GM12878 (cell line): Measurements from ENCODE around the gene EPAS1. TPM values are rescaled to one million over a fixed set of nuclear protein-coding genes. Genes with fewer than 3 reads are reported as not detected.

ENCODE experiments used
- ATAC-seq: fragments of 200-7000 bp; cut with Tn5 transposase; 3 replicates; pipeline ENCODE4 v1.9.1; 2020; ENCODE audit warnings: mild to moderate bottlenecking, moderate library complexity
- BruUV-seq: library from RNA; stranded (reverse); fragments of 400-500 nt; replicated peaks from 2 replicates; lab custom pipeline; 2021; lab: Mats Ljungman, UMichigan
- CTCF ChIA-PET: fragments of 300-600 bp; sonication (Branson Sonifier 250); formaldehyde crosslinking; extraction: SDS; loops from one replicate; lab custom pipeline; 2021; ENCODE audit warnings: inconsistent platforms; lab: Yijun Ruan, JAX
- POLR2A ChIA-PET: fragments of 350-600 bp; formaldehyde crosslinking; extraction: SDS; loops from one replicate; lab custom pipeline; 2021; ENCODE audit warnings: inconsistent platforms; lab: Charles Lee
- RAD21 ChIA-PET: fragments of 300-600 bp; sonication (Branson Sonifier 250); formaldehyde crosslinking; loops from one replicate; lab custom pipeline; 2023; ENCODE audit warnings: antibody characterized with exemption; ENCODE audit not compliant: unreplicated experiment; lab: Charles Lee
- SMC1A ChIA-PET: fragments of 300-600 bp; sonication (Branson Sonifier 250); formaldehyde crosslinking; loops from one replicate; lab custom pipeline; 2023; ENCODE audit not compliant: unreplicated experiment, uncharacterized antibody; lab: Charles Lee
- DNase-seq: peaks from one replicate; pipeline ENCODE4 v3.0.0-alpha.2; 2011; ENCODE audit warnings: low read depth, low spot score
- FAIRE-seq: peaks from 3 replicates; lab custom pipeline; 2011; peaks lifted over from hg19 to GRCh38; lab: Jason Lieb, UNC
- H2AFZ ChIP-seq: 2 replicates; pipeline ENCODE4 v1.6.0; 2011; ENCODE audit warnings: low read depth, low read length, control low read depth; ENCODE audit not compliant: control insufficient read depth
- H3K27ac ChIP-seq: 2 replicates; pipeline ENCODE4 v1.5.1; 2011; ENCODE audit warnings: control low read depth; ENCODE audit not compliant: control insufficient read depth, insufficient read depth
- H3K27me3 ChIP-seq, 2 experiments: replicated peaks in 1 of 2; 2 replicates each; pipeline versions ENCODE4 v1.6.0 to v1.6.1; 2011; ENCODE audit warnings: low read length in 1 of 2; ENCODE audit not compliant: control insufficient read depth in 2 of 2, insufficient read depth in 2 of 2
- H3K36me3 ChIP-seq, 2 experiments: 2 replicates each; pipeline ENCODE4 v1.5.1; 2011; ENCODE audit warnings: low read length in 1 of 2; ENCODE audit not compliant: control insufficient read depth in 2 of 2, insufficient read depth in 2 of 2
- H3K4me1 ChIP-seq: 2 replicates; pipeline ENCODE4 v1.6.1; 2011; ENCODE audit warnings: mild to moderate bottlenecking, low read length, moderate library complexity, mixed read lengths; ENCODE audit not compliant: control insufficient read depth, insufficient read depth
- H3K4me2 ChIP-seq: 2 replicates; pipeline ENCODE4 v1.6.0; 2011; ENCODE audit warnings: control low read depth; ENCODE audit not compliant: control insufficient read depth, insufficient read depth
- H3K4me3 ChIP-seq: fragments of 200-600 bp; sonication (generic); 2 replicates; pipeline ENCODE4 v1.5.1; 2016
- H3K79me2 ChIP-seq: 2 replicates; pipeline ENCODE4 v1.6.0; 2011; ENCODE audit warnings: low read length; ENCODE audit not compliant: control insufficient read depth, insufficient read depth
- H3K9ac ChIP-seq: 2 replicates; pipeline ENCODE4 v1.8.0; 2011; ENCODE audit warnings: low read length, control low read depth, mixed read lengths; ENCODE audit not compliant: control insufficient read depth, insufficient read depth
- H3K9me3 ChIP-seq: replicated peaks from 3 replicates; pipeline ENCODE4 v1.5.1; 2011; ENCODE audit warnings: mild to moderate bottlenecking, low read length; ENCODE audit not compliant: control insufficient read depth, insufficient read depth
- H4K20me1 ChIP-seq: 2 replicates; pipeline ENCODE4 v1.6.0; 2011; ENCODE audit not compliant: control insufficient read depth, insufficient read depth
- GABPA ChIP-seq: IDR thresholded peaks from 2 replicates; pipeline ENCODE4 v1.6.1; 2014; ENCODE audit warnings: antibody characterized with exemption, low read depth, mild to moderate bottlenecking, inconsistent platforms
- JUND ChIP-seq: IDR thresholded peaks from 2 replicates; pipeline ENCODE4 v1.6.1; 2012; ENCODE audit warnings: low read depth, mild to moderate bottlenecking, low read length, improper control_type of control experiment, moderate library complexity
- MTA2 ChIP-seq: fragments of 450-650 bp; IDR thresholded peaks from 2 replicates; pipeline ENCODE4 v1.6.1; 2016; ENCODE audit warnings: low read depth, mild to moderate bottlenecking, moderate library complexity
- NR2F1 ChIP-seq: fragments of 450-650 bp; conservative IDR thresholded peaks from 2 replicates; pipeline ENCODE4 v1.6.1; 2017; ENCODE audit warnings: mild to moderate bottlenecking
- NRF1 ChIP-seq: conservative IDR thresholded peaks from 2 replicates; pipeline ENCODE4 v1.6.1; 2011; ENCODE audit warnings: mild to moderate bottlenecking, low read depth, low read length, improper control_type of control experiment
- POU2F2 ChIP-seq: IDR thresholded peaks from 3 replicates; pipeline ENCODE4 v1.6.1; 2011; ENCODE audit warnings: low read depth, mild to moderate bottlenecking, low read length, borderline replicate concordance
- RAD21 ChIP-seq: IDR thresholded peaks from 2 replicates; pipeline ENCODE4 v1.6.1; 2011; ENCODE audit warnings: mild to moderate bottlenecking, low read depth, low read length, moderate library complexity; ENCODE audit not compliant: insufficient read depth
- RBBP5 ChIP-seq: fragments of 200-600 bp; sonication (generic); conservative IDR thresholded peaks from 2 replicates; pipeline ENCODE4 v1.6.1; 2016
- SIX5 ChIP-seq: IDR thresholded peaks from 2 replicates; pipeline ENCODE4 v1.6.1; 2011; ENCODE audit warnings: mild to moderate bottlenecking, low read depth, low read length, moderate library complexity; ENCODE audit not compliant: severe bottlenecking
- SUZ12 ChIP-seq: fragments of 200-600 bp; sonication (generic); IDR thresholded peaks from one replicate; pipeline ENCODE4 v1.6.1; 2018; ENCODE audit warnings: antibody characterized with exemption, mild to moderate bottlenecking; ENCODE audit not compliant: unreplicated experiment
- ZBED1 ChIP-seq: IDR thresholded peaks from 2 replicates; pipeline ENCODE4 v1.6.1; 2016; ENCODE audit warnings: borderline replicate concordance
- WGBS: methylation state at CpG from one replicate; pipeline ENCODE4 v1.1.6; 2016; ENCODE audit warnings: low lambda C conversion rate; ENCODE audit not compliant: insufficient replicate concordance, insufficient coverage; ENCODE audit errors: missing lambda C conversion rate; 5-methylcytosine and 5-hydroxymethylcytosine counted together
- in situ Hi-C: fragments of 300-500 bp; cut with MboI; formaldehyde crosslinking; loops from 9 replicates; pipeline ENCODE4 v1.14.3; 2018; ENCODE audit warnings: mixed read lengths
- intact Hi-C: fragments of 100-400 bp; cut with micrococcal nuclease; formaldehyde crosslinking; loops from one replicate; pipeline ENCODE4 v1.14.2; 2022; ENCODE audit not compliant: unreplicated experiment
- polyA plus RNA-seq, 11 experiments: library from polyadenylated mRNA; depleted of rRNA in 4 of 11; unstranded in 6 of 11; stranded (reverse) in 5 of 11; fragments of >200 nt; fragmentation: Nextera tagmentation in 4 of 11; fragmentation: Illumina TruSeq in 1 of 11; extraction: Ambion mirVana in 4 of 11; extraction: Trizol in 1 of 11; gene quantifications; 1 replicate in 1 of 11; 2 replicates in 10 of 11; pipeline versions ENCODE4 v1.2.1 to v1.2.3, GENCODE V29; 2011 to 2016; ENCODE audit warnings: inconsistent platforms in 2 of 11, missing spikeins in 2 of 11, low read depth in 1 of 11
- total RNA-seq, 4 experiments: library from RNA; depleted of rRNA in 3 of 4; stranded (reverse); fragments of >200 nt in 3 of 4; fragmentation: Illumina TruSeq in 1 of 4; extraction: Trizol in 1 of 4; gene quantifications; 2 replicates each; pipeline versions ENCODE4 v1.2.1 to v1.2.3, GENCODE V29; 2013 to 2021
- TF ChIP-seq, protein P1 (sequence below): IDR thresholded peaks from 2 replicates; pipeline ENCODE4 v1.6.1; 2012; ENCODE audit warnings: low read length, inconsistent platforms
- TF ChIP-seq, protein P2 (sequence below): fragments of 450-650 bp; IDR thresholded peaks from 2 replicates; pipeline ENCODE4 v1.6.1; 2016; ENCODE audit warnings: mild to moderate bottlenecking, moderate library complexity, borderline replicate concordance
- TF ChIP-seq, protein P3 (sequence below): IDR thresholded peaks from 2 replicates; pipeline ENCODE4 v1.6.1; 2011; ENCODE audit warnings: low read depth, mild to moderate bottlenecking, low read length, moderate library complexity, borderline replicate concordance; ENCODE audit errors: extremely low read depth
- TF ChIP-seq, protein P4 (sequence below): fragments of 450-650 bp; IDR thresholded peaks from 2 replicates; pipeline ENCODE4 v1.6.1; 2018; ENCODE audit warnings: borderline replicate concordance, mild to moderate bottlenecking; ENCODE audit not compliant: partially characterized antibody

EPAS1 gene
- total and polyA plus RNA-seq, 10 of the 15 experiments (the other 5 are each of a cell fraction or from before 2014, with no cell fraction given), result 0.11 to 22.0 (median 1.3) TPM; not detected in 1

DNA sequence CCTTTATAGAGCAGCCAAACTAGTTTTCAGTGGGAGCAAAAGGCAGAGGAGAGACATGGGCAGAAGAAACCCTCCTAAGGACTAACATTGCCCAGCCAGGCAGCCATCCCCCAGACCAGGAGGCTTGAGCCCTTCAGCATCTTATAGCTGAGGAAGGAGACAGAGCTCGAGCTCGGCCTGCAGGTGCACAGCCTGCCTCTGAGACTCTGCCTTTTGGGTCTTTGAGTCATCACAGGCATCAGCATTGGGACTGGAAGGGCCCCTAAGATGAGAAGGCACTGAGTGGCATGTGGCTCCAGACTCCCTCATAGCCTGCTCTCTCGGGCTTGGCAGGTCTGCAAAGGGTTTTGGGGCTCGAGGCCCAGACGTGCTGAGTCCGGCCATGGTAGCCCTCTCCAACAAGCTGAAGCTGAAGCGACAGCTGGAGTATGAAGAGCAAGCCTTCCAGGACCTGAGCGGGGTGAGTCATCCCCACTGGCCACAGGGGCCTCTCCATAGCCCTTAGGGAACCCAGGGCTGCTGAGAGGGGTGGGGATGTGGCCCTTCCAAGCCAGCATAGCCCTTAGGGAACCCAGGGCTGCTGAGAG is 84.1 kb downstream of the EPAS1 start (continued):
- no peak for TF ChIP-seq NR2F1
- no peak for TF ChIP-seq JUND
- TF ChIP-seq NRF1, result no peak
- TF ChIP-seq, all 136 proteins: peak for 0

DNA sequence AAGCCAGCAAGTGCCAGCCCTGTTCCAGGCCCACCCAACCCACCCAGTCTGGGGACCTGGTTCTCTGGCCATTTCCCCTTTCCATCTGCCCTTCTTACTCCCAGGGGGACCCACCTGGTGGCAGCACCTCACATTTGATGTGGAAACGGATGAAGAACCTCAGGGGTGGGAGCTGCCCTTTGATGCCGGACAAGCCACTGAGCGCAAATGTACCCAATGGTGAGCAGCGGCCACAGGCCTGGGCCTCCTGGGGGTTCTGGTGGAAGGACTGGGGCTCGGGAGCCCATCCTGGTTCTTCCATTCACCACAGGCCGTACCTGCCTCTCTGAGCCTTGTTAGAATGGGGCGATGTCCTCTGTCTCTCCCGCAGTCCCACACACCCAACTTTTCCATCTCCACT is 84.7 kb downstream of the EPAS1 start:
- intact Hi-C loops, result no loop called here
- SMC1A ChIA-PET, result no interaction called here
- WGBS, result 48% methylated on average over 8 of the region's 8 CpGs
- TF ChIP-seq, protein P1, sequence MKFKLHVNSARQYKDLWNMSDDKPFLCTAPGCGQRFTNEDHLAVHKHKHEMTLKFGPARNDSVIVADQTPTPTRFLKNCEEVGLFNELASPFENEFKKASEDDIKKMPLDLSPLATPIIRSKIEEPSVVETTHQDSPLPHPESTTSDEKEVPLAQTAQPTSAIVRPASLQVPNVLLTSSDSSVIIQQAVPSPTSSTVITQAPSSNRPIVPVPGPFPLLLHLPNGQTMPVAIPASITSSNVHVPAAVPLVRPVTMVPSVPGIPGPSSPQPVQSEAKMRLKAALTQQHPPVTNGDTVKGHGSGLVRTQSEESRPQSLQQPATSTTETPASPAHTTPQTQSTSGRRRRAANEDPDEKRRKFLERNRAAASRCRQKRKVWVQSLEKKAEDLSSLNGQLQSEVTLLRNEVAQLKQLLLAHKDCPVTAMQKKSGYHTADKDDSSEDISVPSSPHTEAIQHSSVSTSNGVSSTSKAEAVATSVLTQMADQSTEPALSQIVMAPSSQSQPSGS, result no peak
- TF ChIP-seq, protein P2, sequence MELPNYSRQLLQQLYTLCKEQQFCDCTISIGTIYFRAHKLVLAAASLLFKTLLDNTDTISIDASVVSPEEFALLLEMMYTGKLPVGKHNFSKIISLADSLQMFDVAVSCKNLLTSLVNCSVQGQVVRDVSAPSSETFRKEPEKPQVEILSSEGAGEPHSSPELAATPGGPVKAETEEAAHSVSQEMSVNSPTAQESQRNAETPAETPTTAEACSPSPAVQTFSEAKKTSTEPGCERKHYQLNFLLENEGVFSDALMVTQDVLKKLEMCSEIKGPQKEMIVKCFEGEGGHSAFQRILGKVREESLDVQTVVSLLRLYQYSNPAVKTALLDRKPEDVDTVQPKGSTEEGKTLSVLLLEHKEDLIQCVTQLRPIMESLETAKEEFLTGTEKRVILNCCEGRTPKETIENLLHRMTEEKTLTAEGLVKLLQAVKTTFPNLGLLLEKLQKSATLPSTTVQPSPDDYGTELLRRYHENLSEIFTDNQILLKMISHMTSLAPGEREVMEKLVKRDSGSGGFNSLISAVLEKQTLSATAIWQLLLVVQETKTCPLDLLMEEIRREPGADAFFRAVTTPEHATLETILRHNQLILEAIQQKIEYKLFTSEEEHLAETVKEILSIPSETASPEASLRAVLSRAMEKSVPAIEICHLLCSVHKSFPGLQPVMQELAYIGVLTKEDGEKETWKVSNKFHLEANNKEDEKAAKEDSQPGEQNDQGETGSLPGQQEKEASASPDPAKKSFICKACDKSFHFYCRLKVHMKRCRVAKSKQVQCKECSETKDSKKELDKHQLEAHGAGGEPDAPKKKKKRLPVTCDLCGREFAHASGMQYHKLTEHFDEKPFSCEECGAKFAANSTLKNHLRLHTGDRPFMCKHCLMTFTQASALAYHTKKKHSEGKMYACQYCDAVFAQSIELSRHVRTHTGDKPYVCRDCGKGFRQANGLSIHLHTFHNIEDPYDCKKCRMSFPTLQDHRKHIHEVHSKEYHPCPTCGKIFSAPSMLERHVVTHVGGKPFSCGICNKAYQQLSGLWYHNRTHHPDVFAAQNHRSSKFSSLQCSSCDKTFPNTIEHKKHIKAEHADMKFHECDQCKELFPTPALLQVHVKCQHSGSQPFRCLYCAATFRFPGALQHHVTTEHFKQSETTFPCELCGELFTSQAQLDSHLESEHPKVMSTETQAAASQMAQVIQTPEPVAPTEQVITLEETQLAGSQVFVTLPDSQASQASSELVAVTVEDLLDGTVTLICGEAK, result no peak
- no peak for TF ChIP-seq ZBED1
- no peak for TF ChIP-seq GABPA
- no peak for TF ChIP-seq RAD21
- TF ChIP-seq SIX5, result no peak
- TF ChIP-seq MTA2, result no peak
- no peak for TF ChIP-seq RBBP5
- TF ChIP-seq, protein P3, sequence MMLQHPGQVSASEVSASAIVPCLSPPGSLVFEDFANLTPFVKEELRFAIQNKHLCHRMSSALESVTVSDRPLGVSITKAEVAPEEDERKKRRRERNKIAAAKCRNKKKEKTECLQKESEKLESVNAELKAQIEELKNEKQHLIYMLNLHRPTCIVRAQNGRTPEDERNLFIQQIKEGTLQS, result no peak
- no peak for TF ChIP-seq POU2F2
- no peak for TF ChIP-seq SUZ12
- TF ChIP-seq, protein P4, sequence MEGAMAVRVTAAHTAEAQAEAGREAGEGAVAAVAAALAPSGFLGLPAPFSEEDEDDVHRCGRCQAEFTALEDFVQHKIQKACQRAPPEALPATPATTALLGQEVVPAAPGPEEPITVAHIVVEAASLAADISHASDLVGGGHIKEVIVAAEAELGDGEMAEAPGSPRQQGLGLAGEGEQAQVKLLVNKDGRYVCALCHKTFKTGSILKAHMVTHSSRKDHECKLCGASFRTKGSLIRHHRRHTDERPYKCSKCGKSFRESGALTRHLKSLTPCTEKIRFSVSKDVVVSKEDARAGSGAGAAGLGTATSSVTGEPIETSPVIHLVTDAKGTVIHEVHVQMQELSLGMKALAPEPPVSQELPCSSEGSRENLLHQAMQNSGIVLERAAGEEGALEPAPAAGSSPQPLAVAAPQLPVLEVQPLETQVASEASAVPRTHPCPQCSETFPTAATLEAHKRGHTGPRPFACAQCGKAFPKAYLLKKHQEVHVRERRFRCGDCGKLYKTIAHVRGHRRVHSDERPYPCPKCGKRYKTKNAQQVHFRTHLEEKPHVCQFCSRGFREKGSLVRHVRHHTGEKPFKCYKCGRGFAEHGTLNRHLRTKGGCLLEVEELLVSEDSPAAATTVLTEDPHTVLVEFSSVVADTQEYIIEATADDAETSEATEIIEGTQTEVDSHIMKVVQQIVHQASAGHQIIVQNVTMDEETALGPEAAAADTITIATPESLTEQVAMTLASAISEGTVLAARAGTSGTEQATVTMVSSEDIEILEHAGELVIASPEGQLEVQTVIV, result no peak

More for the DNA sequence above, 84.7 kb downstream of the EPAS1 start:
- H3K27me3 ChIP-seq, result no peaks in the 10 kb centered on the region
- H3K9me3 ChIP-seq, result no peaks in the 10 kb centered on the region
- in situ Hi-C loops, result no loop called here
- POLR2A ChIA-PET, result no interaction called here
- no peaks in the 10 kb centered on the region for H4K20me1 ChIP-seq
- H3K27ac ChIP-seq, result no peak overlapping the region
- no peaks in the 10 kb centered on the region for H3K4me1 ChIP-seq
- no peaks in the 10 kb centered on the region for H3K79me2 ChIP-seq
- no peak overlapping the region for H2AFZ ChIP-seq
- no peak for DNase-seq
- BruUV-seq, result no TSS peak
- no peak overlapping the region for H3K9ac ChIP-seq
- no peak for ATAC-seq
- H3K4me3 ChIP-seq, result no peak overlapping the region
- RAD21 ChIA-PET, result no interaction called here
- no peak for FAIRE-seq
- CTCF ChIA-PET, result no interaction called here
- H3K36me3 ChIP-seq, result peaks cover 0 to 2% of the 10 kb centered on the region in 2 experiments; a peak in 2 of 4 replicates
- no peak overlapping the region for H3K4me2 ChIP-seq
